Panc1 (cell line): Measurements from ENCODE around the gene CDH16. TPM values are rescaled to one million over a fixed set of nuclear protein-coding genes. Genes with fewer than 3 reads are reported as not detected.

Source experiments
- ATAC-seq: fragments of 200-7000 bp; cut with Tn5 transposase; 2 replicates; pipeline ENCODE4 v1.9.1; 2020; ENCODE audit warnings: mild to moderate bottlenecking, moderate library complexity
- BruUV-seq: library from RNA; stranded (reverse); fragments of 400-500 nt; replicated peaks from 2 replicates; lab custom pipeline; 2021; lab: Mats Ljungman, UMichigan
- CTCF ChIA-PET: fragments of 300-600 bp; sonication (Branson Sonifier 250); formaldehyde crosslinking; loops from one replicate; lab custom pipeline; 2022; ENCODE audit warnings: antibody characterized with exemption; lab: Charles Lee
- POLR2A ChIA-PET: fragments of 300-600 bp; sonication (Branson Sonifier 250); formaldehyde crosslinking; loops from one replicate; lab custom pipeline; 2022; ENCODE audit warnings: antibody characterized with exemption; lab: Charles Lee
- DNase-seq: peaks from one replicate; pipeline ENCODE4 v3.0.0-alpha.2; 2010; ENCODE audit warnings: low read depth, low spot score
- H3K27ac ChIP-seq: 2 replicates; pipeline ENCODE4 v1.5.1; 2011; ENCODE audit warnings: mild to moderate bottlenecking, low read length, inconsistent platforms
- H3K27me3 ChIP-seq: fragments of 200-500 bp; sonication (Bioruptor generic); 2 replicates; pipeline ENCODE4 v1.6.0; 2014; ENCODE audit warnings: low read length, inconsistent platforms; ENCODE audit not compliant: control insufficient read depth, insufficient read depth
- H3K36me3 ChIP-seq: fragments of 200-500 bp; sonication (Bioruptor generic); 2 replicates; pipeline ENCODE4 v1.5.1; 2014; ENCODE audit warnings: inconsistent platforms, mild to moderate bottlenecking, low read length, moderate library complexity; ENCODE audit not compliant: control insufficient read depth, insufficient read depth
- H3K4me1 ChIP-seq: 2 replicates; pipeline ENCODE4 v1.5.1; 2011; ENCODE audit warnings: inconsistent platforms, mild to moderate bottlenecking, low read length, moderate library complexity; ENCODE audit not compliant: control insufficient read depth, insufficient read depth
- H3K4me3 ChIP-seq, 2 experiments: 2 replicates each; pipeline ENCODE4 v1.5.1; 2011 to 2012; ENCODE audit warnings: low read depth in 2 of 2, low read length in 2 of 2, mild to moderate bottlenecking in 2 of 2, inconsistent platforms in 1 of 2, moderate library complexity in 1 of 2
- H3K9me3 ChIP-seq: fragments of 200-500 bp; sonication (Bioruptor generic); 2 replicates; pipeline ENCODE4 v1.5.1; 2014; ENCODE audit warnings: low read depth, mild to moderate bottlenecking, inconsistent platforms, low read length, moderate library complexity; ENCODE audit not compliant: control insufficient read depth, insufficient read depth
- CTCF ChIP-seq: fragments of 450-650 bp; IDR thresholded peaks from 2 replicates; pipeline ENCODE4 v1.5.1; 2017; ENCODE audit warnings: mild to moderate bottlenecking
- POLR2AphosphoS5 ChIP-seq: IDR thresholded peaks from 2 replicates; pipeline ENCODE4 v1.6.1; 2012; ENCODE audit warnings: mild to moderate bottlenecking, low read depth, low read length, moderate library complexity
- REST ChIP-seq, 2 experiments: IDR thresholded peaks; 2 replicates each; pipeline ENCODE4 v1.6.1; 2011 to 2012; ENCODE audit warnings: low read depth in 2 of 2, control low read depth in 1 of 2, low read length in 1 of 2, mild to moderate bottlenecking in 1 of 2, moderate library complexity in 1 of 2; ENCODE audit not compliant: insufficient read depth in 1 of 2
- SIN3A ChIP-seq: IDR thresholded peaks from 2 replicates; pipeline ENCODE4 v1.6.1; 2012; ENCODE audit warnings: low read depth, mild to moderate bottlenecking, low read length, moderate library complexity, borderline replicate concordance; ENCODE audit not compliant: insufficient read depth
- TCF7L2 ChIP-seq: IDR thresholded peaks from 2 replicates; pipeline ENCODE4 v1.6.1; 2011; ENCODE audit warnings: mild to moderate bottlenecking, low read depth, low read length, inconsistent platforms
- in situ Hi-C: cut with HindIII; loops from 2 replicates; pipeline ENCODE4 v1.10.0; 2016; ENCODE audit warnings: low sequenced_read_pairs, low pct_unique_long_range_greater_than_20kb
- intact Hi-C: fragments of 100-400 bp; cut with micrococcal nuclease; formaldehyde crosslinking; loops from one replicate; pipeline ENCODE4 v1.10.0; 2022; ENCODE audit not compliant: unreplicated experiment
- total RNA-seq: library from RNA; stranded (reverse); gene quantifications from one replicate; pipeline ENCODE4 v1.2.1, GENCODE V29; 2021; ENCODE audit not compliant: unreplicated experiment

The CDH16 gene
- total RNA-seq, 1 experiment from 2014 or later, result not detected

GRCh38 chr16:66888647-66889615 lies 29.8 kb downstream of the CDH16 start:
- ChIA-PET CTCF (no interaction called here), POLR2A (no interaction called here)
- intact Hi-C loops, result no loop called here
- DNase-seq (no peak), ATAC-seq (no peak)
- H3K4me1 ChIP-seq, result no peaks in the 10 kb centered on the region
- BruUV-seq, result TSS peak; percentile 28
- in situ Hi-C loops, result no loop called here
- no peak overlapping the region for H3K4me3 ChIP-seq
- H3K9me3 ChIP-seq, result no peaks in the 10 kb centered on the region
- TF ChIP-seq CTCF, result no peak
- TF ChIP-seq REST (IDR thresholded peaks at IDR 0.05; ENCODE audit: insufficient read depth in 1 of 2, low read depth in 2 of 2, low read length in 1 of 2), result no peak
- TF ChIP-seq TCF7L2, result no peak
- no peak for TF ChIP-seq POLR2AphosphoS5
- TF ChIP-seq SIN3A, result no peak
- no peak overlapping the region for H3K27ac ChIP-seq
- H3K27me3 ChIP-seq, result no peaks in the 10 kb centered on the region
- H3K36me3 ChIP-seq, result no peaks in the 10 kb centered on the region

- no TSS peak for BruUV-seq
- Histone ChIP-seq H3K9me3 (no peaks in the 10 kb centered on the region), H3K4me3 (no peak overlapping the region), H3K36me3 (no peaks in the 10 kb centered on the region), H3K27me3 (no peaks in the 10 kb centered on the region), H3K27ac (no peak overlapping the region), H3K4me1 (no peaks in the 10 kb centered on the region)
- in situ Hi-C loops, result no loop called here
- DNase-seq (no peak), ATAC-seq (no peak)
- intact Hi-C loops, result no loop called here
- ChIA-PET CTCF (no interaction called here), POLR2A (no interaction called here)
- TF ChIP-seq REST (IDR thresholded peaks at IDR 0.05; ENCODE audit: insufficient read depth in 1 of 2, low read depth in 2 of 2, low read length in 1 of 2) (no peak), POLR2AphosphoS5 (no peak), CTCF (no peak), TCF7L2 (no peak), SIN3A (no peak)
Observed at GRCh38 chr16:66886914-66887313, 31.8 kb downstream of the CDH16 start.
